Dermis microvascular lymphatic vessel endothelial cell (primary cell): ENCODE measurements around the gene KIF3A. TPM values are rescaled to one million over a fixed set of nuclear protein-coding genes. Genes with fewer than 3 reads are reported as not detected.

Experiments
- DNase-seq, 2 donors: peaks; one replicate each; pipeline versions ENCODE4 v3.0.0 to v3.0.0-alpha.2; 2010; ENCODE audit warnings: low read depth in 2 of 2
- total RNA-seq: library from RNA; depleted of rRNA; stranded (reverse); fragments of >200 nt; gene quantifications from 2 replicates; pipeline ENCODE4 v1.2.1, GENCODE V29; 2014

Gene KIF3A
- total RNA-seq, 1 donor from 2014 or later: 4.4 TPM

GRCh38 chr5:132770476-132771159 lies 33.3 kb upstream of the KIF3A start:
- DNase-seq: peak in 1 of 2 donors; percentile 71

- DNase-seq: no peak
Observed at GRCh38 chr5:132768485-132768868, 31.1 kb upstream of the KIF3A start.

GRCh38 chr5:132767150-132767549 lies 29.8 kb upstream of the KIF3A start:
- DNase-seq: no peak

- no peak for DNase-seq
Observed at GRCh38 chr5:132766806-132767055, 29.4 kb upstream of the KIF3A start.

- no peak for DNase-seq
Observed at GRCh38 chr5:132766020-132766805, 28.9 kb upstream of the KIF3A start.

GRCh38 chr5:132765311-132766019 lies 28.1 kb upstream of the KIF3A start:
- no peak for DNase-seq

GRCh38 chr5:132764671-132765238 lies 27.4 kb upstream of the KIF3A start:
- no peak for DNase-seq

- no peak for DNase-seq
Observed at GRCh38 chr5:132764051-132764450, 26.7 kb upstream of the KIF3A start.

GRCh38 chr5:132763181-132764036 lies 26.1 kb upstream of the KIF3A start:
- no peak for DNase-seq

- DNase-seq: no peak
Observed at GRCh38 chr5:132762246-132763000, 25.1 kb upstream of the KIF3A start.

- DNase-seq: no peak
Observed at GRCh38 chr5:132761321-132762240, 24.2 kb upstream of the KIF3A start.

GRCh38 chr5:132760601-132761317 lies 23.4 kb upstream of the KIF3A start:
- DNase-seq: no peak

GRCh38 chr5:132760049-132760420 lies 22.7 kb upstream of the KIF3A start:
- no peak for DNase-seq

GRCh38 chr5:132759114-132760048 lies 22.0 kb upstream of the KIF3A start:
- DNase-seq: no peak

GRCh38 chr5:132758451-132758850 lies 21.1 kb upstream of the KIF3A start:
- no peak for DNase-seq

- DNase-seq: no peak
Observed at GRCh38 chr5:132756542-132756941, 19.2 kb upstream of the KIF3A start.

GRCh38 chr5:132754947-132755346 lies 17.6 kb upstream of the KIF3A start:
- peak in 1 of 2 donors; percentile 47 for DNase-seq

- no peak for DNase-seq
Observed at GRCh38 chr5:132754111-132754510, 16.8 kb upstream of the KIF3A start.
